Thyroid gland (tissue), 4 donors: Measurements from ENCODE around the gene CRY1.

Experiments
- CTCF ChIP-seq, 6 experiments: fragments of 200-600 bp in 3 of 6; fragments of 450-650 bp in 3 of 6; sonication (generic) in 3 of 6; IDR thresholded peaks; one replicate each; pipeline ENCODE4 v1.5.1; 2016 to 2019; ENCODE audit warnings: antibody characterized with exemption in 6 of 6, mild to moderate bottlenecking in 2 of 6, inconsistent platforms in 1 of 6, moderate library complexity in 1 of 6
- POLR2A ChIP-seq, 2 donors: fragments of 450-650 bp; IDR thresholded peaks; one replicate each; pipeline ENCODE4 v1.6.1; 2017; ENCODE audit warnings: antibody characterized with exemption in 2 of 2, mild to moderate bottlenecking in 2 of 2, moderate library complexity in 1 of 2

DNA sequence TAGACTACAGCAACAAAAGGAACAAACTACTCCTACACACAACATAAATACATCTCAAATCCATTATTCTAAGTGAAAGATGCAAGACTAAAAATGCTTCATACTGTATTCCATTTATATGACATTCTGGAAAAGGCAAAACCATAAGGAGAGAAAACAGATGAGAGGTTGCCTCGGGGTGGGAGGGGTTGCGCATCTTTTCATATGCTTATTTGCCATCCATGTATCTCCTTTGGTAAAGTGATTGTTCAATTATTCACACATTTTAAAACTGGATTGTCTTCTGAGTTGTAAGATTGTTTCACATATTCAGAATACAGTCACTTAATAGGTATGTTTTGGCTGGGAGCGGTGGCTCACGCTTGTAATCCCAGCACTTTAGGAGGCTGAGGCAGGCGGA is 142.8 kb downstream of the CRY1 start:
- no peak for TF ChIP-seq CTCF (IDR thresholded peaks at IDR 0.05)
- TF ChIP-seq POLR2A (IDR thresholded peaks at IDR 0.05) = no peak
